HUES48 (cell line): ENCODE data around the gene NHERF2.

Source experiments
- H3K27ac ChIP-seq: one replicate; pipeline ENCODE4 v1.7.0; 2013; ENCODE audit warnings: low read depth, low read length, inconsistent platforms
- H3K27me3 ChIP-seq: 2 replicates; pipeline ENCODE4 v1.6.1; 2013; ENCODE audit warnings: mild to moderate bottlenecking, low read length; ENCODE audit not compliant: control insufficient read depth, insufficient read depth
- H3K36me3 ChIP-seq: 2 replicates; pipeline ENCODE4 v1.6.1; 2013; ENCODE audit warnings: low read length; ENCODE audit not compliant: control insufficient read depth, insufficient read depth
- H3K4me1 ChIP-seq: 2 replicates; pipeline ENCODE4 v1.6.1; 2013; ENCODE audit warnings: mild to moderate bottlenecking, low read length; ENCODE audit not compliant: control insufficient read depth, insufficient read depth
- H3K4me3 ChIP-seq: 2 replicates; pipeline ENCODE4 v1.5.1; 2013; ENCODE audit warnings: mild to moderate bottlenecking, low read depth, low read length
- H3K9ac ChIP-seq: 2 replicates; pipeline ENCODE4 v1.6.1; 2013; ENCODE audit warnings: mild to moderate bottlenecking, low read depth, low read length, moderate library complexity
- H3K9me3 ChIP-seq: 2 replicates; pipeline ENCODE4 v1.6.1; 2013; ENCODE audit warnings: low read length; ENCODE audit not compliant: control insufficient read depth, insufficient read depth

Gene NHERF2

DNA sequence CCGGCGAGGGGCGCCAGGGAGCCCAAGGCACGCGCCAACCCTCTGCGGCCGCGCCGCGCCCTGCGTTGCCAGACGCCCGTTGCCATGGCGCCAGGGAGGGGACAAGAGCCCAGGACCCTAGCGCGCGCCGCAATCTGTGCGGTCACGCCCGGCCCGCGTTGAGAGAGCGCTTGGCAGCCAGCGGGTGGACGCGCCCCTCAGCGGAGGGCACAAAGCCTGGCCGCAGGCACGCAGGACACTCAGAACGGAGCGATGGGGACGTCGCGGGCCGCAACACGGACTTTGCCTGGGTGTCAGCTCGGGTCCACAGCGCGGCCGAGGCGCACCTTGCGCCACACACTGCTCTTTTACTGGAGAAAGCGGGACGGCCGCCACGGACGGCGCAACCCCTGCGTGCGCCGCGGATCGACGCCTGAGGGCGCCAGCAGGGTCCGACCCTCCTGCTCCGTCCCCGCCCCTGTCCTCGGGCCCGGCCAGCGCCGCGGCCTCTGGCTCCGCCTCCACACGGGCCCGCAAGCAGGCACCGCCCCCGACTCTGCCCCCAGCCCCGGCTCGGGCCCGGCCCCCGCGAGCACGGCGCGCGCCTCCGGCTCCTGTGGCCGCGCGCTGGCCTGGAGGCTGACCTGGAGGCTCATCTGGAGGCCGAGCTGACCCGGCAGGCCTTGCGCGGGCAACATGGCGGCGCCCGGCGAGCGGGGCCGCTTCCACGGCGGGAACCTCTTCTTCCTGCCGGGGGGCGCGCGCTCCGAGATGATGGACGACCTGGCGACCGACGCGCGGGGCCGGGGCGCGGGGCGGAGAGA is 43.0 kb upstream of the NHERF2 start, which contains the start of gene GFER:
TSS of gene GFER (plus strand) at position 650 of the 803 bp plus-strand sequence. CDS start at position 676, 26 bp downstream.
- peak within 1 kb of the TSS; percentile 86 for H3K9ac ChIP-seq
- H3K4me1 ChIP-seq: peaks cover 30% of the 10 kb centered on the region
- H3K9me3 ChIP-seq: no peaks in the 10 kb centered on the region
- H3K4me3 ChIP-seq: peak within 1 kb of the TSS; percentile 81
- peaks cover 44% of the 10 kb centered on the region for H3K27me3 ChIP-seq
- H3K27ac ChIP-seq: peak within 1 kb of the TSS; percentile 87
- H3K36me3 ChIP-seq: peaks cover 18% of the 10 kb centered on the region

- H3K36me3 ChIP-seq: peaks cover 18% of the 10 kb centered on the region
- peak overlapping the region; percentile 87 for H3K27ac ChIP-seq
- peaks cover 36% of the 10 kb centered on the region for H3K4me1 ChIP-seq
- H3K9me3 ChIP-seq: no peaks in the 10 kb centered on the region
- peak overlapping the region; percentile 86 for H3K9ac ChIP-seq
- H3K27me3 ChIP-seq: peaks cover 49% of the 10 kb centered on the region
- H3K4me3 ChIP-seq: peak overlapping the region; percentile 81
Observed at GRCh38 chr16:1984347-1985225, 42.1 kb upstream of the NHERF2 start.

- H3K4me3 ChIP-seq: 0 out of 2 replicates have a peak overlapping the region, but pooled peaks have one; percentile 81
- H3K4me1 ChIP-seq: peaks cover 33% of the 10 kb centered on the region
- no peak overlapping the region for H3K9ac ChIP-seq
- peaks cover 40% of the 10 kb centered on the region for H3K27me3 ChIP-seq
- no peak overlapping the region for H3K27ac ChIP-seq
- H3K9me3 ChIP-seq: no peaks in the 10 kb centered on the region
- peaks cover 18% of the 10 kb centered on the region for H3K36me3 ChIP-seq
Observed at GRCh38 chr16:1985466-1986150, 41.1 kb upstream of the NHERF2 start.

DNA sequence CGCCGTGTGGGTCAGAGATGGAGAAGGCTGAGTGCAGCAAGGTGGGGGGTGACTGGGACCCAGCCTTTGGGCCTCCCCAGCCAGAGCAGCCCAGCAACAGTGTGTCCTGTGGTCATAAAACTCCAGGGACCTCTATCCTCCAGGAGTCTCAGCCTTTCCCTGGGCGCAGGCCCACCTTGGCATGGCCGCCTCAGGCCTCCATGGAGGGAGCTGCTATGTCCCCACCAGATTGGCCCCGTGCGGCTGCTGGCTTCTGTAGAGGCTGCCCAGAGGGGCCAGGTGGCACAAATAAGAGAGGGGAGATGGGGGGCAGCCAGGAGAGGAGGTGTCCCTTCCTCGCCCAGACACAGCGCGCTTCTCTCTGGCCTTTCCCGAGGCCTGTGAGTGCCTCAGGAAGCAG is 39.5 kb upstream of the NHERF2 start:
- Histone ChIP-seq H3K9ac (no peak overlapping the region), H3K36me3 (peaks cover 18% of the 10 kb centered on the region), H3K9me3 (no peaks in the 10 kb centered on the region), H3K4me3 (no peak overlapping the region), H3K27me3 (peaks cover 37% of the 10 kb centered on the region), H3K27ac (no peak overlapping the region), H3K4me1 (peaks cover 35% of the 10 kb centered on the region)

DNA sequence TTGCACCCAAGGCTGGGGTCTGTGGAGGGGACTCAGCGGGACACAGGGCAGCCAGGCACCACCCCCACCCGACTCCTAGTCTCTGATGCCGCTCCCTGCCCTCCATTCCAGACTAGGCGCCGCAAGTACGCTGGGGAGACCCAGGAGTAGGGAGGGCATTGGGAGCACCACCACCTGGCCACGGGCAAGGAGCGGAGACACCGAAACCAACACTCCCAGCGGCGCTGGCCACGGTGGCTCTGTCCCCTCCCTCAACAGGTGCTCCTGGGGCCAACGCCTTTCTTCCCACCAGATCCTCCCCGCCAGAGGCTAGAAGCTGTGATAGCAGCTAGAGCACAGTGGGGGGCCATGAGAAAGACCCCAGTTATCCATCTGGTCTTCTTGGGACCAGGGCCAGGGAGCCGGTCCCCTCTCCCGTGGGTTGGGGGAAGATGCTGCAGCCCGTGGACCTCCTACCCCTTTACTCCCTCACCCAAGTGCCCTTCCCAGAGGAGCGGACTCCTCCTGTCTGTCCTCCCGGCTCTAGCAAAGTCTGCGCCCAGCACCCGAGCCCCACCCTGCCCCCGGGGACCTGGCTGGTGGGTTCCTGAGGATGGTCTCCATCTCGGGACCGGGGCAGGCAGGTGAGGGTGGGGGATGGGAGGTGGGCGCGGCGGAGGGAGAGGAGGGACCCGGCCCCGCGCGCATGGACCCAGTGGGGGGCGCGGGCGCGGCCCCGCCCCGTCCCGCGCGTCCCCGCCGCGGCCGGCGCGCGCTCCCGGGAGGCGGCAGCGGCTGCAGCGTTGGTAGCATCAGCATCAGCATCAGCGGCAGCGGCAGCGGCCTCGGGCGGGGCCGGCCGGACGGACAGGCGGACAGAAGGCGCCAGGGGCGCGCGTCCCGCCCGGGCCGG is 37.2 kb upstream of the NHERF2 start, which contains the start of gene SYNGR3:
TSS of gene SYNGR3 (plus strand) at position 762 of the 892 bp plus-strand sequence. CDS start 133 bp downstream, outside the sequence.
- H3K9ac ChIP-seq: no peak within 1 kb of the TSS
- H3K36me3 ChIP-seq: peaks cover 18% of the 10 kb centered on the region
- H3K27ac ChIP-seq: peak within 1 kb of the TSS; percentile 50
- H3K9me3 ChIP-seq: no peaks in the 10 kb centered on the region
- peak within 1 kb of the TSS; percentile 78 for H3K4me3 ChIP-seq
- peaks cover 28% of the 10 kb centered on the region for H3K4me1 ChIP-seq
- peaks cover 26% of the 10 kb centered on the region for H3K27me3 ChIP-seq

- Histone ChIP-seq H3K27me3 (peaks cover 26% of the 10 kb centered on the region), H3K36me3 (peaks cover 18% of the 10 kb centered on the region), H3K9me3 (no peaks in the 10 kb centered on the region), H3K9ac (no peak overlapping the region), H3K4me1 (peaks cover 24% of the 10 kb centered on the region), H3K27ac (no peak overlapping the region), H3K4me3 (peak overlapping the region; percentile 78)
Observed at GRCh38 chr16:1990101-1990350, 36.7 kb upstream of the NHERF2 start.

DNA sequence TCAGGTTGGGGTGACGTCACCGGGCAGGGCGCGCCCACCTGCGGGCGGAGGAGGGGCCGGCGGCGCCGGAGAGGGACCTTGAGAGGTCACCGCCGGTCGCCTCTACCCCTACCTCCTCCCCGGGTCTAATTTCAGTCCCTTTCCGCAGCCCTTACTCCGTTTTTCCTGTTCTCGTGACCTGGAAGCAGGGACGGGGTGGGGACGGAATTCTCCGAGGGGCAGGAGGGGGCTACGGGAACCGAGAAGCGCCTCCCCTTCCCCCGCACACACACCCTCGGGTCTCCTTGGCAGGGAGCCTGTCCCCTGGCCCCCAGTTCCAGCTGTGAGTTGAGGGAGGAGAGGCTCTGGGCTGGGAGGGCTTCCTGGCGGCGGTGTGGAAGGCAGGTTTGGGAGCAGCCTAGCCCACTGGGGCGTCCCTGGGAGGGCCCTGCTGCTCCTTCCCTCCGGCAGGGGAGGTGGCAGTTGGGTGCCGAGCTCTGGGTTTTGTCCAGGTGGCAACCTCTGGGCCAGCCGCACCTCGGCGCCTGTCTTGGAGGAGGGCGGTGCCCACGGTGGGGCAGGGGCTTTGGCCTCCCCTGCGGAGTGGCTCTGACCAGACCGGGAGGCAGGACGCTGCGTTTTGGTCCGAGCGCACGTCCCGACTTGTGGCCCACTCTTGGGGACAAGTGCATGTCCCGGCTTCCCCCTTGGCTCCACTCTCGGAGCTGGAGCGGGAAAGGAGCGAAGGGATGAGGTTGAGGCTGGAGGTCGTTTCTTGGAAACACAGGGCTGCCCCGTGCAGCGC is 36.2 kb upstream of the NHERF2 start:
- H3K4me1 ChIP-seq: peaks cover 22% of the 10 kb centered on the region
- peak overlapping the region; percentile 50 for H3K27ac ChIP-seq
- H3K9ac ChIP-seq: no peak overlapping the region
- peaks cover 15% of the 10 kb centered on the region for H3K36me3 ChIP-seq
- H3K9me3 ChIP-seq: no peaks in the 10 kb centered on the region
- H3K27me3 ChIP-seq: peaks cover 26% of the 10 kb centered on the region
- H3K4me3 ChIP-seq: peak overlapping the region; percentile 78

GRCh38 chr16:1991135-1991551 is 35.6 kb upstream of the NHERF2 start:
- Histone ChIP-seq H3K9ac (no peak overlapping the region), H3K27me3 (peaks cover 26% of the 10 kb centered on the region), H3K4me3 (peak overlapping the region; percentile 78; the same call in 1 of the 2 replicates), H3K9me3 (no peaks in the 10 kb centered on the region), H3K36me3 (peaks cover 9% of the 10 kb centered on the region), H3K4me1 (peaks cover 22% of the 10 kb centered on the region), H3K27ac (no peak overlapping the region)

GRCh38 chr16:1991588-1991947 is 35.1 kb upstream of the NHERF2 start:
- Histone ChIP-seq H3K4me3 (peak overlapping the region; percentile 56), H3K27ac (no peak overlapping the region), H3K9ac (no peak overlapping the region), H3K9me3 (no peaks in the 10 kb centered on the region), H3K27me3 (peaks cover 26% of the 10 kb centered on the region), H3K4me1 (peaks cover 22% of the 10 kb centered on the region), H3K36me3 (peaks cover 6% of the 10 kb centered on the region; the same call in 1 of the 2 replicates)
